ENCODE measurements around the gene CMTR2. TPM values are rescaled to one million over a fixed set of nuclear protein-coding genes. Genes with fewer than 3 reads are reported as not detected.

Gene CMTR2, protein sequence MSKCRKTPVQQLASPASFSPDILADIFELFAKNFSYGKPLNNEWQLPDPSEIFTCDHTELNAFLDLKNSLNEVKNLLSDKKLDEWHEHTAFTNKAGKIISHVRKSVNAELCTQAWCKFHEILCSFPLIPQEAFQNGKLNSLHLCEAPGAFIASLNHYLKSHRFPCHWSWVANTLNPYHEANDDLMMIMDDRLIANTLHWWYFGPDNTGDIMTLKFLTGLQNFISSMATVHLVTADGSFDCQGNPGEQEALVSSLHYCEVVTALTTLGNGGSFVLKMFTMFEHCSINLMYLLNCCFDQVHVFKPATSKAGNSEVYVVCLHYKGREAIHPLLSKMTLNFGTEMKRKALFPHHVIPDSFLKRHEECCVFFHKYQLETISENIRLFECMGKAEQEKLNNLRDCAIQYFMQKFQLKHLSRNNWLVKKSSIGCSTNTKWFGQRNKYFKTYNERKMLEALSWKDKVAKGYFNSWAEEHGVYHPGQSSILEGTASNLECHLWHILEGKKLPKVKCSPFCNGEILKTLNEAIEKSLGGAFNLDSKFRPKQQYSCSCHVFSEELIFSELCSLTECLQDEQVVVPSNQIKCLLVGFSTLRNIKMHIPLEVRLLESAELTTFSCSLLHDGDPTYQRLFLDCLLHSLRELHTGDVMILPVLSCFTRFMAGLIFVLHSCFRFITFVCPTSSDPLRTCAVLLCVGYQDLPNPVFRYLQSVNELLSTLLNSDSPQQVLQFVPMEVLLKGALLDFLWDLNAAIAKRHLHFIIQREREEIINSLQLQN
- 28.4 and 32.1 TPM in 2 replicates for total RNA-seq

DNA sequence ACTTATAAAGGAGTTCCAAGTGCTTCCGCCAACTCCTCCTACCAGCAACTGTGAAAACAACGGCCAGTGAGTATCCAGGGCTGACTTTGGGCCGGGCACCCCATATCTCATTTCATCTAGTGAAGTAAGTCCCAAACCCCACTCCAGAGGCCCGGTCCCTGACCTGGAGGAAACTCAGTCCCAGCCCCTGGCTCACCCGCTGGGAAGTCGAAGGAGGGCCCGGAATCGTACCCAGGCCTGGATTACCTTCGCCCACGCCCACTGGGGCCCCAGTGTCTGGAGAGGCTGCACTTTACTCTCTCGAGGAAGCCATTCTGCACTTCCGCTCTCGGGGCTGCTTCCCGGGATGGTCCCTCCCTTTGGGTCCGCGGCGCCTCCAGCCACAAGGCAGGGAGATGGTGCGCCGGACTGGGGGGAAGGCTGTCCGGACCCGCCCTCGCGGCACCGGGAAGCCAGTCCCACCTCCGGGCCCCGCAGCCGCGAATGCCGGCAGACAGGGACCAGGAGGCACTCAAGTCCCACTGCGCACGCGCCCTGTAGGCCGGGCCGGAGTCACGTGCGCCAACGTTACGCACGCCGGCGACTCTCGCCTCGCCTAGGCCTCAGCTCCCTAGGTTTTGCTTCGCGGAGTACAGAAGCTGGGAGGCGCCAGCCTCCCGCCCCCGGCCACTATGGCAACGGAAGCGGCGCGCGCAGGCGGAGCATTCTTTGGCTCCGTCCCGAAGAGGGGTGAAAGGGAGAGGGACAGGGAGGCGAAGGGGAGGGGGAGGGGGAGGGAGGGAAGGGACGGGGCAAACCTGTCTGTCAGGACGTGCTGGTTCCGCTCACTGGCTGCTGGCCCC, at the start of gene CMTR2:
CMTR2 (minus strand) TSS at position 513 of the 842 bp plus-strand sequence. CDS start 3,482 bp downstream, outside the sequence.

Other genes with a start within 250 kb of the CMTR2 start
- gene HYDIN, start 58.7 kb downstream of the CMTR2 start, total RNA-seq = 0.15 and 1.8 TPM in 2 replicates
- gene CALB2, start 69.3 kb upstream of the CMTR2 start, total RNA-seq = 0.33 TPM in 1 of 2 replicates, not detected in the other
- gene TLE7, start 152.7 kb upstream of the CMTR2 start, total RNA-seq = not detected in 2 replicates
- gene ZNF23, start 172.8 kb upstream of the CMTR2 start, total RNA-seq = 12.7 and 12.9 TPM in 2 replicates
- 3.0 and 5.2 TPM in 2 replicates for gene ZNF19, start 199.9 kb upstream of the CMTR2 start, total RNA-seq
- gene CHST4, start 237.0 kb upstream of the CMTR2 start, total RNA-seq = not detected in 2 replicates